ENCODE measurements around the gene GAREM1.

- TF ChIP-seq CTCF (IDR thresholded peaks at IDR 0.05), result no peak
- TF ChIP-seq POLR2A (IDR thresholded peaks at IDR 0.05), result no peak
These were observed 179.9 kb downstream of the GAREM1 start for GRCh38 chr18:32290810-32291209.

Data from Peyer's patch (tissue), 4 donors.